ENCODE measurements around the gene FBXO46. TPM values are rescaled to one million over a fixed set of nuclear protein-coding genes. Genes with fewer than 3 reads are reported as not detected.

The FBXO46 gene
- total and polyA plus RNA-seq, 4 donors, result 1.2 to 4.5 (median 3.6) TPM

GRCh38 chr19:45664575-45664974, 66.1 kb downstream of the FBXO46 start (continued):
- no peak for TF ChIP-seq ATF3 (IDR thresholded peaks at IDR 0.05)

DNA sequence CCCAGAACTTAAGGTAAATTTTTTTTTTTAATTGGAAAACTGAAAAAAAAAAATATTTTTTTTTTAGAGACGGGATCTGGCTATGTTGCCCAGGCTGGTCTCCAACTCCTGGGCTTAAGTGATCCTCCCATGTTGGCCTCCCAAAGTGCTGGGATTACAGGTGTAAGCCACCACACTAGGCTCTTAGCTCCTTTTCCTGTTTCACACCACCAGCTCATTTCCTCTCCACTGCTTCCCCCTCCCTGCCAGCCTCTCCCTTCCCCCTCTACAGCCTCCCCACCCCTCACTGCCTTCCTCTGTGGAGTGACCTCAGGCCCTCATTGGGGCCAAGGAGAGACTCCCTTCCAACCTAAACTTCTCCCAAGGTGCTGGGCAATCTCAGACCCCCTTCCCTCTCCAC, 66.9 kb downstream of the FBXO46 start:
- 86% methylated on average over 1 of the region's 1 CpG for WGBS

GRCh38 chr19:45660636-45661035, 70.1 kb downstream of the FBXO46 start:
- no peaks in the 10 kb centered on the region for H3K9me3 ChIP-seq (ENCODE audit: control insufficient read depth in 4 of 4, low read length in 3 of 4)
- DNase-seq (ENCODE audit: low spot score), result no peak
- no peaks in the 10 kb centered on the region for H3K4me1 ChIP-seq (ENCODE audit: control insufficient read depth in 4 of 4, insufficient read depth in 4 of 4, low read length in 3 of 4)
- TF ChIP-seq, protein P1, sequence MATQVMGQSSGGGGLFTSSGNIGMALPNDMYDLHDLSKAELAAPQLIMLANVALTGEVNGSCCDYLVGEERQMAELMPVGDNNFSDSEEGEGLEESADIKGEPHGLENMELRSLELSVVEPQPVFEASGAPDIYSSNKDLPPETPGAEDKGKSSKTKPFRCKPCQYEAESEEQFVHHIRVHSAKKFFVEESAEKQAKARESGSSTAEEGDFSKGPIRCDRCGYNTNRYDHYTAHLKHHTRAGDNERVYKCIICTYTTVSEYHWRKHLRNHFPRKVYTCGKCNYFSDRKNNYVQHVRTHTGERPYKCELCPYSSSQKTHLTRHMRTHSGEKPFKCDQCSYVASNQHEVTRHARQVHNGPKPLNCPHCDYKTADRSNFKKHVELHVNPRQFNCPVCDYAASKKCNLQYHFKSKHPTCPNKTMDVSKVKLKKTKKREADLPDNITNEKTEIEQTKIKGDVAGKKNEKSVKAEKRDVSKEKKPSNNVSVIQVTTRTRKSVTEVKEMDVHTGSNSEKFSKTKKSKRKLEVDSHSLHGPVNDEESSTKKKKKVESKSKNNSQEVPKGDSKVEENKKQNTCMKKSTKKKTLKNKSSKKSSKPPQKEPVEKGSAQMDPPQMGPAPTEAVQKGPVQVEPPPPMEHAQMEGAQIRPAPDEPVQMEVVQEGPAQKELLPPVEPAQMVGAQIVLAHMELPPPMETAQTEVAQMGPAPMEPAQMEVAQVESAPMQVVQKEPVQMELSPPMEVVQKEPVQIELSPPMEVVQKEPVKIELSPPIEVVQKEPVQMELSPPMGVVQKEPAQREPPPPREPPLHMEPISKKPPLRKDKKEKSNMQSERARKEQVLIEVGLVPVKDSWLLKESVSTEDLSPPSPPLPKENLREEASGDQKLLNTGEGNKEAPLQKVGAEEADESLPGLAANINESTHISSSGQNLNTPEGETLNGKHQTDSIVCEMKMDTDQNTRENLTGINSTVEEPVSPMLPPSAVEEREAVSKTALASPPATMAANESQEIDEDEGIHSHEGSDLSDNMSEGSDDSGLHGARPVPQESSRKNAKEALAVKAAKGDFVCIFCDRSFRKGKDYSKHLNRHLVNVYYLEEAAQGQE (IDR thresholded peaks at IDR 0.05), result no peak
- TF ChIP-seq SP1 (IDR thresholded peaks at IDR 0.05) (no peak), ATF3 (IDR thresholded peaks at IDR 0.05) (no peak)
- no peak overlapping the region for H3K27ac ChIP-seq (ENCODE audit: low read depth in 1 of 2, low read length in 2 of 2)
- no peaks in the 10 kb centered on the region for H3K36me3 ChIP-seq (ENCODE audit: control insufficient read depth in 4 of 4, insufficient read depth in 3 of 4, low read depth in 1 of 4, low read length in 3 of 4)
- H3K4me3 ChIP-seq (ENCODE audit: low read depth in 1 of 3, low read length in 3 of 3), result no peak overlapping the region
- peaks cover 0 to 3% (median 0%) of the 10 kb centered on the region in 4 donors for H3K27me3 ChIP-seq (ENCODE audit: control insufficient read depth in 4 of 4, insufficient read depth in 4 of 4, low read length in 3 of 4)
- 54% methylated on average over 8 of the region's 8 CpGs for WGBS
- H3K9ac ChIP-seq (ENCODE audit: low read depth in 1 of 2, low read length in 2 of 2), result no peak overlapping the region

More for the DNA sequence above, 66.9 kb downstream of the FBXO46 start:
- TF ChIP-seq, protein P1 (IDR thresholded peaks at IDR 0.05), result no peak
- H3K9ac ChIP-seq (ENCODE audit: low read depth in 1 of 2, low read length in 2 of 2), result no peak overlapping the region
- H3K4me1 ChIP-seq (ENCODE audit: control insufficient read depth in 4 of 4, insufficient read depth in 4 of 4, low read length in 3 of 4), result peaks cover 0 to 8% (median 2%) of the 10 kb centered on the region in 4 donors
- H3K27me3 ChIP-seq (ENCODE audit: control insufficient read depth in 4 of 4, insufficient read depth in 4 of 4, low read length in 3 of 4), result peaks cover 0 to 5% (median 2%) of the 10 kb centered on the region in 4 donors
- no peak overlapping the region for H3K27ac ChIP-seq (ENCODE audit: low read depth in 1 of 2, low read length in 2 of 2)
- DNase-seq (ENCODE audit: low spot score), result no peak
- H3K36me3 ChIP-seq (ENCODE audit: control insufficient read depth in 4 of 4, insufficient read depth in 3 of 4, low read depth in 1 of 4, low read length in 3 of 4), result no peaks in the 10 kb centered on the region
- no peak overlapping the region for H3K4me3 ChIP-seq (ENCODE audit: low read depth in 1 of 3, low read length in 3 of 3)
- H3K9me3 ChIP-seq (ENCODE audit: control insufficient read depth in 4 of 4, low read length in 3 of 4), result no peaks in the 10 kb centered on the region

Small RNA genes within 50 kb of the gene (small RNA-seq; reads per million reads assigned to genes)
- gene MIR642A, result 0.07 reads per million

Other genes with a start within 250 kb of the FBXO46 start
- gene RTN2, start 233.8 kb downstream of the FBXO46 start, total RNA-seq, result 1 to 10 TPM; 1.0 to 1.6 TPM
- gene RTN2, start 233.8 kb downstream of the FBXO46 start, polyA plus RNA-seq, result 1 to 10 TPM; 1.3 to 3.5 TPM
- 1 to 10 TPM in 1 of 2 donors, under 1 TPM in 1; 0.17 to 1.5 TPM for gene PPM1N, start 232.5 kb downstream of the FBXO46 start, total RNA-seq
- under 1 TPM; 0.45 to 0.49 TPM for gene PPM1N, start 232.5 kb downstream of the FBXO46 start, polyA plus RNA-seq
- gene VASP, start 223.4 kb downstream of the FBXO46 start, total RNA-seq, result 10 to 100 TPM; 20.2 to 29.1 TPM
- gene VASP, start 223.4 kb downstream of the FBXO46 start, polyA plus RNA-seq, result 10 to 100 TPM in 1 of 2 donors, 1 to 10 TPM in 1; 7.3 to 25.3 TPM
- 1 to 10 TPM; 3.8 to 6.7 TPM for gene OPA3, start 146.1 kb downstream of the FBXO46 start, total RNA-seq
- 1 to 10 TPM; 5.8 to 9.4 TPM for gene OPA3, start 146.1 kb downstream of the FBXO46 start, polyA plus RNA-seq
- under 1 TPM; 0.37 to 0.84 TPM for gene GPR4, start 128.7 kb downstream of the FBXO46 start, total RNA-seq
- 1 to 10 TPM; 1.1 to 1.9 TPM for gene GPR4, start 128.7 kb downstream of the FBXO46 start, polyA plus RNA-seq
- 1 to 10 TPM; 8.5 to 9.5 TPM for gene EML2, start 91.5 kb downstream of the FBXO46 start, total RNA-seq
- gene EML2, start 91.5 kb downstream of the FBXO46 start, polyA plus RNA-seq, result 10 to 100 TPM in 1 of 2 donors, 1 to 10 TPM in 1; 1.1 to 10.4 TPM
- gene GIPR, start 62.7 kb downstream of the FBXO46 start, total RNA-seq, result under 1 TPM; 0.05 to 0.50 TPM
- gene GIPR, start 62.7 kb downstream of the FBXO46 start, polyA plus RNA-seq, result under 1 TPM; 0.06 to 0.08 TPM
- gene SNRPD2, start 38.9 kb downstream of the FBXO46 start, total RNA-seq, result 10 to 100 TPM; 38.6 to 71.9 TPM
- 100 to 1,000 TPM; 109 to 175 TPM for gene SNRPD2, start 38.9 kb downstream of the FBXO46 start, polyA plus RNA-seq
- 1 to 10 TPM; 3.7 to 6.1 TPM for gene QPCTL, start 38.2 kb downstream of the FBXO46 start, total RNA-seq
- gene QPCTL, start 38.2 kb downstream of the FBXO46 start, polyA plus RNA-seq, result 1 to 10 TPM; 2.9 to 4.5 TPM
- not detected for gene MEIOSIN, start 2.5 kb upstream of the FBXO46 start, total RNA-seq
- not detected for gene MEIOSIN, start 2.5 kb upstream of the FBXO46 start, polyA plus RNA-seq
- gene SIX5, start 38.4 kb upstream of the FBXO46 start, total RNA-seq, result 1 to 10 TPM; 2.7 to 5.0 TPM
- 1 to 10 TPM; 3.7 to 9.9 TPM for gene SIX5, start 38.4 kb upstream of the FBXO46 start, polyA plus RNA-seq
- 10 to 100 TPM in 1 of 2 donors, 1 to 10 TPM in 1; 6.4 to 12.5 TPM for gene DMPK, start 51.6 kb upstream of the FBXO46 start, total RNA-seq
- gene DMPK, start 51.6 kb upstream of the FBXO46 start, polyA plus RNA-seq, result 1 to 10 TPM; 1.8 to 5.9 TPM
- 10 to 100 TPM; 11.3 to 14.6 TPM for gene DMWD, start 61.9 kb upstream of the FBXO46 start, total RNA-seq
- gene DMWD, start 61.9 kb upstream of the FBXO46 start, polyA plus RNA-seq, result 1 to 10 TPM; 3.7 to 6.5 TPM
- under 1 TPM in 1 of 2 donors, not detected in 1; 0.08 TPM for gene RSPH6A, start 84.4 kb upstream of the FBXO46 start, total RNA-seq
- gene RSPH6A, start 84.4 kb upstream of the FBXO46 start, polyA plus RNA-seq, result not detected
- gene SYMPK, start 132.3 kb upstream of the FBXO46 start, total RNA-seq, result 10 to 100 TPM; 22.2 to 26.1 TPM
- gene SYMPK, start 132.3 kb upstream of the FBXO46 start, polyA plus RNA-seq, result 10 to 100 TPM in 1 of 2 donors, 1 to 10 TPM in 1; 5.5 to 26.0 TPM
- gene FOXA3, start 133.4 kb upstream of the FBXO46 start, total RNA-seq, result 10 to 100 TPM; 12.3 to 30.8 TPM
- gene FOXA3, start 133.4 kb upstream of the FBXO46 start, polyA plus RNA-seq, result 10 to 100 TPM; 11.5 to 37.1 TPM
- gene IRF2BP1, start 155.2 kb upstream of the FBXO46 start, total RNA-seq, result 10 to 100 TPM; 16.5 to 16.8 TPM
- 10 to 100 TPM in 1 of 2 donors, 1 to 10 TPM in 1; 4.9 to 16.3 TPM for gene IRF2BP1, start 155.2 kb upstream of the FBXO46 start, polyA plus RNA-seq
- gene MYPOP, start 171.7 kb upstream of the FBXO46 start, total RNA-seq, result 1 to 10 TPM in 1 of 2 donors, under 1 TPM in 1; 0.70 to 1.8 TPM
- gene MYPOP, start 171.7 kb upstream of the FBXO46 start, polyA plus RNA-seq, result 1 to 10 TPM in 1 of 2 donors, under 1 TPM in 1; 0.90 to 3.0 TPM
- gene NANOS2, start 183.9 kb upstream of the FBXO46 start, total RNA-seq, result not detected
- not detected for gene NANOS2, start 183.9 kb upstream of the FBXO46 start, polyA plus RNA-seq
- gene NOVA2, start 243.0 kb upstream of the FBXO46 start, total RNA-seq, result 1 to 10 TPM in 1 of 2 donors, under 1 TPM in 1; 0.47 to 1.6 TPM
- under 1 TPM; 0.31 to 0.37 TPM for gene NOVA2, start 243.0 kb upstream of the FBXO46 start, polyA plus RNA-seq

Data from liver (tissue), 10 donors.